Stimulated activated CD4-positive, alpha-beta T cell treated with anti-CD3 and anti-CD28 coated beads, Interleukin-15, amount 100 ng/mL, for 48 hours (primary cell): Measurements from ENCODE around the gene CAPN12.

ENCODE experiments used
- DNase-seq, 2 donors: peaks; one replicate each; pipeline ENCODE4 v3.0.0-alpha.2; 2020; ENCODE audit warnings: low read depth in 2 of 2

The CAPN12 gene

DNA sequence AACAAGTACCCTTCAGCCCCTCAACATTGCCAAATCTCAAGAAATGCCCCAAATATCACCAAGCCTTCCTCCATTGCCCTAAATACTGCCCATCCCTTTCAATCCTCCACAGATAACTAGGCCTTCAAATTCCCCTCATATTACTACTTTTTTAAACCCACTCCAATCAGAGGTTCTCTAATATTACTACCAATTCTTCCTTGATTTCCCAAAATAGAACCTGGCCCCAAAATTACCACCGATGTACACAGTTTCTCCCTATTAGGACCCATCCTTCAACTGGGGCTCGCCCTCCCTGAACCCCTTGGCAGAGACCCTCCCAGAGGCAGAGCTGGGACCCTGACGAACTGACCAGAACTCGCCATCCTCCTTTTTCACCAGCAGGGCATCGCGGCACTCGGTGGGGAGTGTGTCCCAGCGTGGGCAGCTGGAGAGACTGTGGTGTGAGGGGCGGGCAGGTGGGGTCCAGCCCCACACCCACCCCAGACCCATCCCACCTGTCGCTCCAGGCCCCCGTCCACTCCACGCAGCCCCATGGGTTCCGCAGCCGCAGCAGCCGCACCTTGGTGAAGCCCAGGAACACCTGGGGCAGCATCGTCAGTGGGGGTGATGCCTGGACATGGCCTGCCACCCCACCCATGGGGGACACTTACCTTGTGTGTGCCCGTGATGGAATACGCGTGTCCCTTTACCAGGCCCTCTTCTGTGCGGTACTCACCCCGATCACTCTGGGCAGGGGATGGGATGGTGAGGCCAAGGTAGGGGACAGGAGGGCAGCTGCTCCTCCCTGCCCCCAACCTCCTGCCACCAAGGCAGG, 6.1 kb downstream of the CAPN12 start:
- DNase-seq: no peak

DNA sequence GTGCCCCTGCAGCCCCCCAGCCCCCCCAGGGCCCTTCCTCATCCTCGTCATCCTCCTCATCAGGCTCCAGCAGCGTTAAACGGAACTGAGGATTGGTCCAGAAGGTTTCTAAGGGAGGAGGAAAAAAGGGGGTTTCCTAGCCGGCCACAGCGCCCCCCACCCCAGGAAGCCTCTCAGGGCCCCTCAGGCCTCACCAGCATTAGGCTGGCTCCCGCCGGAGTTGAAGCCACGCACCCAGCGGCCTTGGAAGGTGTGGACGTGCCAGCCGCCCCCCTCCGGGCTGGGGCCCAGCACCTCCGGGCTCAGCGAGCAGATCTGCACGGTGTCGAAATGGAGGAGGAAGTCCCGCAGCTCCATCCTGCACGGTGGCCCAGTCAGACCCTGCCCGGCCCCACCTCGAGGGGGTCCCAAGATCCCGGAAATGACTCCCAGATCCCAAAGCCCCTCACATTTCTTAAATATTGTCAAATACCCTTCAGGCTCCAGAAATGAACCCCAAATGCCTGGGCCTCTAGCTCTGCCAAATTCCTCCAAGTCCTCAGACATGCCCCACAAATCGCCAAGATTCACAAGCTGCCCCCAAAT, 6.9 kb downstream of the CAPN12 start:
- DNase-seq: no peak

DNA sequence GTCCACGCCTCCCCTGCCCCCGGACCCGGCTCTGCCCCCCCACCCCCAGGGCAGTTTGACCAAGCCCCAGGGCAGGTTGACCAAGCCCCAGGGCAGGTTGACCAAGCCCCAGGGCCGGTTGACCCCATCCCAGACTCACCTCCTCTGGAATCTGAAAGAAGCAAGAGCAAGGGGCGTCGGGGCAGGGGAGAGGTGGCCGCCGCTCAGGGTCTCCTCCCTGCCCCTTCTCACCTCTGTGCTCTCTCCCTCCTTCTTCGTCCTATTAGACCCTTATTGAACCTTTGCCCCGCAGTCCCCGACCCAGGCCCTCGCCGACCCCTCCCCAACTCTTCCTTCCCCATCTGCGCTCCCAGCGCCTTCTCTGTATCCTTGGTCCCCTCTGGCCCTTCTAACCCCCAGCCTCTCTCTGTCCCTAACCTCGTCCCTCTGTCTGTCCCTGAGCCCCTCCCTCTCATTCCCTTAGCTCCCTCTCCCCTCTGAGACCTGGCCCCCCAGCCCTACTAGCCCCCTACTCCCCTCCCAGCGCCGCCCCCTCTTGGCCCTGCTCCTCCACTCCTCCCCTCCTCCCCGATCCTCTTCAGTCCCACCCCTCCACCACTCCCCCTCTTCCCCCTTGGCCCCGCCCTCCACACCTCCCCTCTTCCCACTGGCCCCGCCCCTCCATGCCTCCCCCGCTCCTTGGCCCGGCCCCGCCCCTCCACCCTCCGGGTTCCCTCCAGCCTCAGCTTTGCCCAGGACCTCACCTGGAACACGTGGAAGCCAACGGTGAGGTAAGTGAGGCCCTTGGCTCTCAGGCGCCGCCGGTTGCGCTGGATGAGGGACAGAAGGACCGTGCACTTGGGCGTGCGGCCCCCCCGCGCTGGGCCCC, 7.6 kb downstream of the CAPN12 start:
- DNase-seq: peak; percentile 70 to 71

DNA sequence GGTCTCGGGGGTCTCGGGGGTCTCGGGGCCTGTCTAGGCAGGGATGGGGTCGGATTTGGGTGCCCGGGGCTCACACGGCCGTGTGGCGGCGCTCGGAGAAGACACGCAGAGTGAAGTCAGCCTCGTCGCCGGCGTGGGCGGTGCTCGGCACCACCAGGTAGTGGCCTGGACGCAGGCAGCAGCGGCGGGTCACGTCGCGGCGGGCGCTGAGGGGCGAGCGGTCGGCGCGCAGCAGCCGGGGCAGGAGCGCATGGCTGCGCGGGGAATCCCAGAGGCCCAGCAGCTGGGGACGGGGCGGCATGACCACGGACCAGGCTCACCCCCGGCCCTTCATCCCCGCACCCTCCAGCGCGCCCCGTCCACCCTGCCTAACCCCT, 8.2 kb downstream of the CAPN12 start:
- DNase-seq: peak; percentile 43 to 55

DNA sequence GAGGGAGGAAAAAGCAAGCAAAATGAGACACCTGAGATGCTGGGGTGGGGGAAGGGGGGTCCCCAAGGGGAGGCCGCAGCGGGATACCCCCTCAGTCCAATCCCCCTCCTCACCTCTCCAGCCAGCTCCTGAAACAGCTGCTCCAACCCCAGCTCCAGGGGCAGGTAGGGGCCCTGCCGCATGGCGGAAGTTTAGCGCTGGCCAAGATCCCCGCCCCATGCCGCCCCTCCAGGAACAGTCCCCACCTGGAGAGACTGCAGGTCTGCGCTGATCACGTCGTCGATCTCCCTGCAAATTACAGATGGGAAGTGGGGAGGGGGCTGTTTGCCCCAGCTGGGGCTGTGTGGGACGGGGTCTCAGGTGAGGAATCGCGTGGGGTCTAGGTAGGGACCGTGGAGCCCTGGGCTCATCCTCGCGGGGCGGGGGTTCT, 9.0 kb downstream of the CAPN12 start:
- no peak for DNase-seq

DNA sequence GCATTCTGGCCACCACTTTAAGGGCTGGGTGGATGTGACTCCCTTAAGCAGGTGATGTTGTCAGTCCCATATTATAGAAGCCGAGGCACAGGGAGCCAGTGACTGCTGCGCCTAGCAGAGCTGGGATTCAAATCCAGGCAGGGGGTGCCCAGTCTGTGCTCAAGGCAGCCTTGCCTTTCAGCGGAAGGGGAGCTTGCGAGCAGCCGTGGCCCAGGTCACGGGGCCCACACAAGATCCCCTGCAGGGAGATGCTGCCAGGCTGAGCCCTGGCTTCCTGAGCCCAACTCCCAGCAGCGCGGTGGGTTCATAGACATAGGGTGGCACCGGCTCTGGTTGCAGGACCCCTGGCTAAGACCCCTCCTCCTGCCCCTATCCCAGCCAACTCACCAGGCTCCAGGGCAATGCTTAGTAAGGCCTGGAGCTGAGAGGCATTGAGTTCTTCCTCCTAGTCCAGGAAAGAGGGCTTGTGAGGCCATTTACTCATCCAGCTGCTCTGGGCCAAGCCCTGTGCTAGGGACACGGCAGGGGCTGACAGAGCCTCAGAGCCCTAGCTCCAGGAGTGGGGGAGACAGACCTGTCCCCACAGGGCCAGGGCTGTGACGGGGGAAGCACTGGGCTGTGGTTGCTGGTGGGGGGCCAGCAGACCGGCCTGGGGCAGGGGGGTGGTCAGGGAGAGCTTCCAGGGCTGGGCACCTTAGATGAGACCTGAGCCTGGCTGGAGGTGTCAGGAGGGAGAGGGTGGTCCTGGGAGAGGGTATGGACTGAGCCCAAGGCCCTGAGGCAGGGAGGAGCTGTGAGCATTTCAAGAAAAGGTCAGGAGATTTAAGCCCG, 9.6 kb downstream of the CAPN12 start:
- DNase-seq: no peak

DNA sequence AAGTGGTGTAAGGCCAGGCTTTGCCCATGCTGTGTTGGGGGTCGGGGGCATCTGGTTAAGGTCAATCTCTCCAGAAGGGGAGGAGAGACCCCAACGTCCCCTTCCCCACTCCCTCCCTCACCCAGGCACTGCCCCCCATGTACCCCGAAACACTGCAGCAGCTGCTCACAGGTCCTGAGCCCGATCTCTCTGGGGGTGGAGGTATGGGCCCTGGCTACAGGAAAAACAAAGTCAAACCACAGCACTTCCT, 10.2 kb downstream of the CAPN12 start:
- no peak for DNase-seq

DNA sequence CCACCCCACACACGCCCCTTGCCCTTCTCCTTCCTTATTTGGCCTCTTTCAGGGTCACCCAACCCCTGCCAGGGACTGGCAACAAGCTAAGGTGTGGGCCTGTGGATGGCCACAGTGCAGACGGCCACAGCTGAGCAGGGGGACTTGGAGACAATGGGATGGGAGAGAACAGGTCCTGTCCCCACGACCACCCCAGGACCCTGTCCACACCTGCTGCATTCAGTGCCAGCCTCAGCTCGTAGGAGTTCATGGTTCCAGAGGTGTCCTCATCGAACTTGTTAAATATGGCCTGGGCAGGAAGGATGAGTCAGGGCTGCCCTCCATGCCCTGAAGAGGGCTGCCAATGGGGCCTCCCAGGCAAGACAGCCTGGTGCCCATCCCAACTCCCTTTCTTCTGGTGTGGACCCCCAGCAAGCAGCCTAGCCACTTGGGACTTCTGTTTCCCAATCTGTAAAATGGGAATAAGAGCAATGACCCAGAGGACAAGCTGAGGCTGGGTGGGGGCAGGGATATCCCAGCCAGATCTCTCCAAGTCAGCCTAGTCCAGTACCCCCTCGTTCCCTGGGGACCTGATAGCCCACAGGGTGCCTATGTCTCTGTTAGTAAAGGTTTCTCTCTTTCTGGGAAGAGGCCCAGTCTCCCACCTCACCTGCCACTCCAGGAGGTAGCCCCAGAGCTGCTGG, 10.6 kb downstream of the CAPN12 start:
- DNase-seq: no peak

DNA sequence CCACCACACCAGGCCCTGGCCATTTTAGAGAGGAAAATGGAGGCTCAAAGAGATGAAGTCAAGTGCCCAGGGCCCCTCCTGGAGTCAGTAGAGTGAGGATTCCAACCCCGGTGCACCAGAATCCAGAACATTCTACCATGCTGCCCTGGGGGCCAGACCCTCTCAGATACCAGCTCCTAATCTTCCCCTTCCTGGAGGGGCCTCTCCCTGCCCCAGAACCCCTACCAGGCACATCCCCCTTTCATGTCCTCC, 11.1 kb downstream of the CAPN12 start:
- DNase-seq: no peak

DNA sequence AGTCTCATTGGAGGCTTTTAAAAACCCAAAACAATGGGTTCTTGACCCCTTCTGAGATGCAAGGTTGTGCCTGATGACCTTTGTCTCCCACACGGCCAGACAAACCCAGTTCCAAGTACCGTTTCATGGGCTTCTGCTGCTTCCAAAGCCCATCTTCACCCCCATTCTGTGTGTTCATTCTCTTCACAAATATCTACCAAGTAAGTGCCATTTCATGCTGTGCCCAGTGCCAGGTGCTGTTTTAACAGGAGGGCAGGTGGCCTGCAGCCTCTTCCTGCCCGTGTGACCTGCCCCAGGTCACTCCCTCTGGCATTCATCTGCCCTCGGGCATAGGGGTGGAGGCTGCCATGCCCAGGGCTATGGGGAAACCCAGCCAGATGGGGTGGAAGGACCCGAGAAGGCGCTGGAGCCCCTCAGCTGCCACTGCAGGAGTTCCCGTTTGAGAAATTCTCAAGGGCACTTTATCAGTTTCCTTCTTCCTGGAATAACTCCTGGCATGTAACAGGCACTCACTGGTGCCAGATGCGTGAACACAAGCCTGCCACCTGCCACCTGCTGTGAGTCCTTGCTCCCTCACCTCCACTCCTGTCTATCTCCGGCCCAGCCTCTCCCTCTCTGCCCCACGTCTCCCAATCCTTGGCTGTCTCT, 12.5 kb downstream of the CAPN12 start:
- DNase-seq: no peak

DNA sequence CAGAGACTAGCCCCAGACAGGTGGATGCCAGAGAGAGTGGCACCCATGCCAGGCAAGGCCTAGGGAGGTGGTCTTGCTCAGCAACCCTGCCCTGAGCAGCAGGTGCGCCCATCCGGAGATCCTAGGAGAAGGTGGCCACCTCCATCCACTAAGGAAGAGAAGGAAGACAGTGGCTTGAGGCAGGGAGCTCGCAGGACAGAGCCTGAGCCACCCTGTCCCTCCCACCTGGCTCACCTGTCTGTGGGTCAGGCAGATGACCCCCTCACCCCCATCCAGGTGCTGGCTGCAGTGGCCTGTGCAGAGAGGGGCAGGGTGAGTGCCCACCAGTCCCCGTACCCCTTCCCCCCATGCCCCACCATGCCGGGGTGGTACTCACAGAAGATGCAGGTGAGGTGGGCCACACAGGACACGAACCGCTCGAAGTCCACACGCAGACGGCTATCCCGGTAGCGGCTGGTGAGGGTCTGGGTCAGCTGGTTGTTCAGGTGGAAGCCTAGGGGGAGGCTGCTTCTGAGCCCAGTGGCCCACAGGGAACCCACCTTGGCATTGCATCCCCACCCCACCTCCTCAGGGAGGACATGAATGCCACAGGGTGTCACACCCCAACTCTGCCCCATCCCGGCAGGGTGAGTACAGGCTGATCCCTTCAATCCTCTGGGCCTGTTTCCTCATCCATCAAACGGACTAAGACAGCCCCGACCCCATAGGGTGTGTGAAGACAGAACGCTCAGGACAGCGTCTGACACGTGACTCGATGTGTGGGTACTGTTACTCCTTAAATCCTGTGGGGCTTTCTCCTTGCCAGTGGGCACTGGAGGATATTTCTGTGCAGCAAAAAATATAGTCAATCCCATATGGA, 13.3 kb downstream of the CAPN12 start:
- DNase-seq: no peak

DNA sequence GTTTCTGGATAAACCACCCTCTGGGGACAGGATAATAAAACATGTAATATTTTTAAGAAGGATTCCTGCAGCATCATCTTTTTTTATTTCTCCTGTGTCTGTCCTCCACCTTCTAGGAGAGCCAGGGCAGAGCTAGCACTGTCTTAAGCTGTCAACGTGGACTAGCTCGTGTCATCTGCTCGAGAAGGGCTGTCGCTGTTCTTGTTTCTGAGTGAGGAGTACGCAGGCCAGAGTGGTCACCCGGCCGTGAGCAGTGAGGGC, 13.9 kb downstream of the CAPN12 start:
- no peak for DNase-seq

DNA sequence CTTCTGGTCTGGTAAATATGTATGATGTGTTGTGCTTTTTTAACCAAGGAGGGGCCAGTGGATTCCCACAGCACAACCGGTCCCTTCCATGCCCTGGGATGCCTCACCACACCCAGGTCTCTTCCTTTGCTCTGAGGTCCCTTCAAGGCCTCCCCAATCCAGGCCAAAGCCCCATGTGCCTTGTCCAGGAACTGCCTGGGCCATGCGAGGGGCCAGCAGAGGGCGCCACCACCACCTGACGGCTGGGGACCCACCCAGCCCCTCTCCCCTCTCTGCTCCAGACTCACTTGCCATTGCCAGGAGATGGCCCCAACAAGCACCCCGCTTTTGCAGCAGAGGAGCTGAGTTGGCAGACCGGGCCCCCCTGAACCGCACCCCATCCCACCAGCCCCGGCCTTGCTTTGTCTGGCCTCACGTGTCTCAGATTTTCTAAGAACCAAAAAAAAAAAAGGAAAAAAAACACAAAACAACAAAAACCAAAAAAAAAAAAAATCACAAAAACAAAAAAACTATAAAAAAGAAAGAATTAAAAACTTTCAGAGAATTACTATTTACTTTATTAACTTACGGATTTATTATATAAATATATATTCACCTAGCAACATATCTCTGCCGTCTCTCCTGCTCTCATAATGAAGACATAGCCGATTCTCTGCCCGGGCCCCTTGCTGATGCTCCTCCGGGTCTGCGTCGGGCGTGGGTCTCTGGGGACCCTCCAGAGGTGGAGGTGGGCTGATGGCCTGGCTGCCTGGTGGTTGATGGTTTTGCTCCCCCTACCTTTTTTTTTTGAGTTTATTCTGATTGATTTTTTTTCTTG, 14.4 kb downstream of the CAPN12 start:
- peak; percentile 51 to 76 for DNase-seq

DNA sequence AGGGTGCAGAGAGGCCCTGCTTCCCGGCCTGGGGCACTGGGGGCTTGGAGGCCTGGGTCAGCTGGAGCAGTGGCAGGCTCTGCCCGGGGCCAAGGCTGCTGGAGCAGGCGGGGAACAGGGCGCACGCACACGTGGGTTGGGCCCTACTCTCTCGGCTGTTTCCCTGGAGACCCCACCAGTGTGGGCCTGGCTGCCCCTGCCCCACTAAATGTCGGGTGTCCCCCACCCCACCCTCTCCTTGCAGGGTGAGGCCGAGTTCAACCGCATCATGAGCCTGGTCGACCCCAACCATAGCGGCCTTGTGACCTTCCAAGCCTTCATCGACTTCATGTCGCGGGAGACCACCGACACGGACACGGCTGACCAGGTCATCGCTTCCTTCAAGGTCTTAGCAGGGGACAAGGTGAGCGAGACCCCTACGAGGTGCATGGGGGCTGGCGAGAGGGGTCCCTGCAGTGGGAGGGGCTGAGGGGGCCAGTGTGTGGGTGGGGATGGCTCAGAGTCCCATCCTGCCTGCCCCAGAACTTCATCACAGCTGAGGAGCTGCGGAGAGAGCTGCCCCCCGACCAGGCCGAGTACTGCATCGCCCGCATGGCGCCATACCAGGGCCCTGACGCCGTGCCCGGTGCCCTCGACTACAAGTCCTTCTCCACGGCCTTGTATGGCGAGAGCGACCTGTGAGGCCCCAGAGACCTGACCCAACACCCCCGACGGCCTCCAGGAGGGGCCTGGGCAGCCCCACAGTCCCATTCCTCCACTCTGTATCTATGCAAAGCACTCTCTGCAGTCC, 15.3 kb downstream of the CAPN12 start:
- DNase-seq: no peak

DNA sequence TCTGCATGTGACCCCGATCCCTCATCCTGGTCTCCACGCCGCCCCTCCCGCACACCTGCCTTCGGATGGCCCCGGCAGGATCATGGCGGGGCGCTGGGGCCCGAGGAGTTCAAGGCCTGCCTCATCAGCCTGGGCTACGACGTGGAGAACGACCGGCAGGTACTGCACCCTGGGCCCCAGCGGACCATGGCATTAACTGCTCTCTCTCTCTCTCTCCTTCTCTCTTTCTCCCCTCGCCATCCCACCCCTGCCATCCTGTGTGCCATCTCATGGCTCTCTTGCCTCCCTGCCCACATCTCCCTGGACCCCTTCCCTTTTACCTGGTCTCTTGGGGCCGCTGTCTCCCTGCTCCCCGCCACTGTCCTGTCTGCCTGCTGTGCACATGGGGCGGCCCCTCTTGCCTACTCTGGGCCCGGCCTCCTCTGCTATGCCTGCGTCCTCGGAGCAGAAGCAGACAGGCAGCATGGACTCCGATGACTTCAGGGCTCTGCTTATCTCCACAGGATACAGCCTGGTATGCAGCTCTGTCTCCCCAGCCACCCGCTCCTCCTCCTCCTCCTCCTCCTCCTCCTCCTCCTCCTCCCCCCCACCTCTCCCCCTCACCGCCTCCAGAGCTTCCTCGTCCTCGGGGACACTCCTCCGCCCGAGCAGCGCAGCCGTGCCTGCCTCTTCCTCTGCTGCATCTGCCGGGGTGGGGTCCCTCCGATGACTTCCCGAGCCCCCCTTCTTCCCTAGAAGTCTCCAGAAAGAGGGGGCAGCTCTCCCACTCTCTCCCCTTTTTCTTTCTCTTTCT, 16.2 kb downstream of the CAPN12 start:
- no peak for DNase-seq

DNA sequence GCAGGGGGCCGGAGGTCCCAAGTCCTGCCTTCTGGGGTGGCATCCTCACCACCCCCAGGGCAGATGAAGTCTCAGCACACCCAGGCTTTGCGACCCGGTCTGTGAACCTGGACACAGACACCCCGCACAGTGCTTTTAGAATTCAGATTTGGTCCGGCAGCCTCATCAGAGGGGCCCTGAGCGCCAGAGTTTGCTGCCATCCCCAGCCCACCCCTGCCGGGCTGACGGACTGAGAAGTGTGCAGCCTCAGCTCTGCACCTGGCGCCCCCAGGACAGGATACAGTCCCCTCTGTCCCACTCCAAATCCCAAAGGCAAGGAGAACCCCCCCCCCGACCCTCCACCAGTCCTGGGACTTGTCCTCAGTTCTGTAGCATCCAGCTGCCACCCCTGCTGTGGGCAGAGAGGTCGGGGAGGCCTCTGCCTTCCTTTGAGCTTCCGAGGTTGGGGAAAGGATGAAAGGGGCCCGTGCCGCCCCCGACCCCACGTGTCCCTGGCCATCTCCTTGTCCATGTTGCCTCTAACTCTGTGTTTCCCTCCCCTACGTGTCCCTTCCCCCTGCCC, 16.9 kb downstream of the CAPN12 start:
- DNase-seq: no peak

DNA sequence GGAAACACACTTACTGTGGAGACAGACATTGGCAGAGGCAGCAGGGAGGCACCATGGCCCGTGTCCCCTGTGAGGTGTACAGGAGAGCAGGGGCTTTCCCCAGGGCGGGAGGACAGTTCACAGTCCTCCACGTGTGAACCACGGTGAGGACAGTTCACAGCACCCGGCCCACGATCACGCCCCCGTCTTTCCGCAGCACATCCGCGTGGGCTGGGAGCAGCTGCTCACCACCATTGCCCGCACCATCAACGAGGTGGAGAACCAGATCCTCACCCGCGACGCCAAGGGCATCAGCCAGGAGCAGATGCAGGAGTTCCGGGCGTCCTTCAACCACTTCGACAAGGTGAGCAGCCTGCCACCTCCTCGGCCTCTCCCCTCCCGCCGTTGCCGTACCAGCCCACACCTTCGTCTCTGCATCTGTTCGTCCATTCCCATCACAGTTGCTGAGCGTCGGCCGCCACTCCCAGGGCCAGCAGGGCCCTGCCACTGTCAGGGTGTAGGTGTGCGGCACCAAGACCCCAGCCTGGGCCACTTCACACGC, 17.4 kb downstream of the CAPN12 start:
- DNase-seq: no peak

DNA sequence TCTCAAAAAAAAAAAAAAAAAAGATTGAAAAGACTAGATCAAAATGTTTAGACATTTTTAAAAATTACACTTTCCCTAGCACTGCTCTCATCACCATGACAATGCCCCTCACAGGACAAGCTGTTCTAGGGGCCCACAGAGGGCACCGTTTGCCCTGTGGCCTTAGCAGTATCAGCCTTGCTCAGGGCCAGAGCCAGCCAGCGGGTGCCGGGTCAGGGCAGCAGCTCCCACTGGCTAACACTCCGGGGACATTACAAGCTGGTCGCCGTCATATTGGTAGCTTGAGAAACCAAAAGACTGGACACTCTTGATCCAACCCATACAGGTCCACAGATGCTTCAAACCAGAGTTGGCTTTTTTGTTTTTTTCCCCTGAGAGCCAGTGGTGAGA, 18.0 kb downstream of the CAPN12 start:
- no peak for DNase-seq
